Kidney tubule cell (primary cell): ENCODE results near the gene BTBD16.

Source experiments
- DNase-seq: peaks from one replicate; pipeline ENCODE4 v3.0.0-alpha.2; 2018; ENCODE audit warnings: low spot score

BTBD16 gene

GRCh38 chr10:122373721-122374120 lies 102.6 kb downstream of the BTBD16 start:
- peak; percentile 26 for DNase-seq

- peak; percentile 97 for DNase-seq
Measured at GRCh38 chr10:122374237-122374858, 103.3 kb downstream of the BTBD16 start, which contains the start of gene PLEKHA1. Gene PLEKHA1 (plus strand): TSS chr10:122374708. CDS start chr10:122393201, 18,493 bp downstream.

- DNase-seq = peak; percentile 80
Measured at GRCh38 chr10:122374859-122375678, 104.0 kb downstream of the BTBD16 start.

- DNase-seq = peak; percentile 11
Measured at GRCh38 chr10:122375679-122376160, 104.6 kb downstream of the BTBD16 start.

GRCh38 chr10:122376364-122376961 lies 105.4 kb downstream of the BTBD16 start:
- no peak for DNase-seq

DNA sequence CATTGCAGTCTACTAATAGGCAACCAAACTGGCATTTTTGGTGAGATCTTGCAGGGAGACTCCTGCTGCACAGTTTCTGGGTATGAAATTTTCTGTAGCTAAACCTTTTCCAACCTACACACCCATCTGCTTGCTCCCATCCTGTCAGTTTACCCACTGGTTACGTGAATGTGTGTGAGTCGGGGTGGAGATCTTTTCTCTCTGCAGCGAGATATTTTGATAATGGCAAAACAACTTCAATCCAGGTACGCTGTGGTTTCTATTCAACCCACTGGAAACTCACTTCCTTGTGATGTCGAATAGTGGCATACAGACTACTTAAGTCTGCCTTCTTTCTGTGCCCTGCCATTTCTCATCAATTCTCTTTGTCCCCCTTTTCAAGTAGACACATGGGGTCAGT lies 107.9 kb downstream of the BTBD16 start:
- no peak for DNase-seq

DNA sequence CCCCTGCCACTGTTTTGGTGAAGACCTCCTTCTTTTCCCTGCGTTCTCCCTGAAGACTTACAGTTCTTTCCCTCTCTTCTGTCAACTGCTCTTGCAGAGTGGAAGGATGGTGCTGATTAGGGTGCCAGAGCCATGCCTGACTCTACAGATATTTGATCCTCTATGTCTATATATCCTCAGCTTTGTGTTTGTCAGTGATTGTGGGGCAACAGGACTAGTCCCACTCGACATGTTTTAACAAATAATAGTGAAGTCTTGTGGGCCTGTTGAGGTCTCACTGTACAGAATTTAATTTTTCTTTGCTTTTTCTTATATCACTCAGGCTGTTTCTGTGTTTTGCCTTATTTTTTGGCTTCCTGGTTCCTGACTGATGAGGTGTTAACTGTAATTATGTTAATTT lies 108.4 kb downstream of the BTBD16 start:
- DNase-seq = no peak

DNA sequence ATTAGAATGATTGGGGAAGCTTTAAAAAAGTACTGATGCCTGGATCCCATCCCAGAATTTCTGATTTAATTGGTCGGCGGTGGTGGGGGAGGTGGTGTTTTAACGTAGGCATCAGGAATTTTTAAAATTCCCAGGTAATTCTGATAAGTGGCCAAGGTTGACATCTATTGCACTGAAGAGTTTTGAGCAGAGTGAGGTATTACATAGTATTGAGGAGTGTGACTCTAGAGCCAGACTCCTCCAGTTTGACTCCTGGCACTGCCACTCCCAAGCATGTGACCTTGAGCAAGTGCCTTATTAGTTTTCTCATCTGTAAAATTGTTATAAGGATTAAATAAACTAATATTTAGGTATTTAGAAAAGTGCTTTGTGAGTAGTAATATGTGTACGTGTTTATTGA lies 109.6 kb downstream of the BTBD16 start:
- DNase-seq = no peak

- DNase-seq = no peak
Measured at GRCh38 chr10:122381680-122382079, 110.6 kb downstream of the BTBD16 start.

- no peak for DNase-seq
Measured at GRCh38 chr10:122386514-122386913, 115.4 kb downstream of the BTBD16 start.

- no peak for DNase-seq
Measured at GRCh38 chr10:122387572-122387971, 116.5 kb downstream of the BTBD16 start.
